NCI-H1930 (cell line): Measurements from ENCODE around the gene MEAF6.

Source experiments
- DNase-seq, 2 experiments: peaks; one replicate each; lab custom pipeline; 2025; lab: John Stamatoyannopoulos, UW

MEAF6 gene

DNA sequence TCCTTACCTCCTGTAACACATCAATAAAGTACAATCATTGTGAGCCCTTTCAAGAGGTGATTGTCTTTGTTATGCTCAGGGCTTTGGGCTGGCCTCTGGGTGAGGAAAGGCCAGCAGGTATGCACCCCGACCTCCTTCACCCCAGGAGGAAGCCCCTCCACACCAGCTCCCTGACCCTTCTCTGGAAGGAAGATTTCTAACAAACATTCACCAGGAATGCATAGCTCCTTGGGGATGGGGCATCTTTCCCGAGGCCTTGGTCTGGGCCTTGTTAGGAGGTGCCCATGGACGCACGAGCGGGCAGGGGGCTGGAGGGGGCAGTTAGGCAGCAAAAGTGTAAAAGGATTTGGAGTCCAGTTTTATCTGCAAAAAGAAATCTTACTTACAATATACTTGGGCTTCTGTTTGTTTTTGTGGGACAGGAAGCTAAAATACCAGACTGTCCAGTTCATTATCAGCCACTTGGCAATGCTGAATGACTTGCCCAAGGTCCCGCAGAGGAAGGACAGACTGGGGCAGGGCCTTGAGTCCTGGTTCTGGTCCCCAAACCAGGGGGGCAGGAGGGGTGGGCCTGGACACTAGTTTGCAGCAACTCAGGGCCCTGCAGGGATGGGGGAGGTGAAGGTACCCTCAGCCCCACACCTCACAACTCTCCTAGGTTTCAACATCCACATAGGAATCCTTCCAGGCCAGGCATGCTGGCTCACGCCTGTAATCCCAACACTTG lies 30.1 kb downstream of the MEAF6 start:
- no peak for DNase-seq

DNA sequence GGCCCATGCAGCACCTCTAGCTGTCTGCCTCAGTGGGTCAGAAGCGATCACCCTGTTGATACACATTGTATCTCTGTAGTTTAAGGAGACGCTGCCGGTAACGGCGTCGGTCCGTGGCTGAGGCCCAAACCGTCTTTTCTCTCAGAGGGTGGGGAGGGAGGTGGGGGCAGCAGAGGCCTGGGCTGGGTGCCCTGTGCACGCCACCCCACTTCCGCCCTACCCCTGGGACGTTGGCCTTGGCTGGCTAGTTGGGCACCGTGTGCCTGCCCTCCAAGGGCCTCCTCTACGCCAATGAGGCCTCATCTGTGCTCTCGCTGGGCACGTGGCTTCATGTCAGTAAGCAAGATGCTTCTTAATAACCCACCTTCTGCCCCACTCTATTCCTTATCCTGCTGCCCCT lies 30.8 kb downstream of the MEAF6 start:
- DNase-seq, result no peak

DNA sequence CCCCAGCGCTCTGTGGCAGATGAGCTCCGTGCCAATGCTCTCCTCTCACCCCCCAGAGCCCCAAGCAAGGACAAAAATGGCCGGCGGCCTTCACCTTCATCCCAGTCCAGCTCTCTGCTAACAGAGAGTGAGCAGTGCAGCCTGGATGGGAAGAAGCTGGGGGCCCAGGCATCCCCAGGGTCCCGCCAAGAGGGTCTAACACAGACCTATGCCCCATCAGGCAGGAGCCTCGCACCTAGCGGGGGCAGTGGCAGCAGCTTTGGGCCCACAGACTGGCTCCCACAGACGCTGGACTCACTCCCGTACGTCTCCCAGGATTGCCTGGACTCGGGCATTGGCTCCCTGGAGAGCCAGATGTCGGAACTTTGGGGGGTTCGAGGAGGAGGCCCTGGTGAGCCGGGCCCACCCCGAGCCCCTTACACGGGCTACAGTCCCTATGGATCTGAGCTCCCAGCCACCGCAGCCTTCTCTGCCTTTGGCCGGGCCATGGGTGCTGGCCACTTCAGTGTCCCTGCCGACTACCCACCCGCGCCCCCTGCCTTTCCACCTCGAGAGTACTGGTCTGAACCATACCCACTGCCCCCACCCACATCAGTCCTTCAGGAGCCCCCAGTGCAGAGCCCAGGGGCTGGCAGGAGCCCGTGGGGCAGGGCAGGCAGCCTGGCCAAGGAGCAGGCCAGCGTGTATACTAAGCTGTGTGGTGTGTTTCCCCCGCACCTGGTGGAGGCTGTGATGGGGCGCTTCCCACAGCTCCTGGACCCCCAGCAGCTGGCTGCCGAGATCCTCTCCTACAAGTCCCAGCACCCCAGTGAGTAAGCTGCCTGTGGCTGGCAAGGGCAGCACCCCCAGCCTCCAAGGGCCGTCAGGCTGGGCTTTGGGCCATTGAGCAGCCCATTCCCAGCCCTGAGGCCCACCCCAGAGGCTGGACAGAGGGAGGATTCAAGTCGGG lies 31.5 kb downstream of the MEAF6 start:
- DNase-seq, result no peak

DNA sequence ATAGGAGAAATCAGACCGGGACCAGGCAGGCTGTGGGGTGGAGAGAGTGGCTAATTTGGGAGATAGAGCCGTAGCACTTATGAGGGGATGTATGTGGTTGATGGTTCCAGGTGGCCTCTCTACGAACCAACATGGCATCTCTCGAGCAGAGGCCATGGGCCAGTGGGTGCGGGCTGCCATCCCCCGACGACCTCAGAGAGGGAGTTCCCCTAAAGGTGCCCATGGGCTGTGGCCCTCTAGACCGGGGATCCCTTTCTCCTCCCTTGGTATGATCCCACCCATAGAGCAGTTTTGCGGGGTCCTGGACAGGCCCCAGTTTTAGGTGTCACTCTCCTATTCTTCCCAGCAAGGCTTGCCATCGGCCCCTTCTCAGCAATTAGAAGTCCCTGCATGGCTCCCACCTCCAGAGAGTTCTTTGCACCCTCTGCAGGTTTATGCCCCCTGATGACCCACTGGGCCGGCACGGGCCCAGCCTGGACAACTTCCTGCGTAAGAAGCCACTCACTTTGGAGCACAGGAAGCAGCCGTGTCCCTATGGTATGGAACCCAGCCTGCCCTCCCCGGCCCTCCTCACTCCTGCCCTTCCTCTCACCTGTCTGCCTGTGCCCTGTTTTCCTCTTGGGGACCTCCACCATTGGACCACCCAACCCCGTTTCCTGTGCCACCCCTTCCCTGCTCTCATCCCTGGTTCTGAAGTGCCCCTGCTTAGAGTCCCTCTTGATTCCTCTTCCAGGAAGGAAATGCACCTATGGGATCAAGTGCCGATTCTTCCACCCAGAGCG lies 32.4 kb downstream of the MEAF6 start:
- DNase-seq, result no peak

DNA sequence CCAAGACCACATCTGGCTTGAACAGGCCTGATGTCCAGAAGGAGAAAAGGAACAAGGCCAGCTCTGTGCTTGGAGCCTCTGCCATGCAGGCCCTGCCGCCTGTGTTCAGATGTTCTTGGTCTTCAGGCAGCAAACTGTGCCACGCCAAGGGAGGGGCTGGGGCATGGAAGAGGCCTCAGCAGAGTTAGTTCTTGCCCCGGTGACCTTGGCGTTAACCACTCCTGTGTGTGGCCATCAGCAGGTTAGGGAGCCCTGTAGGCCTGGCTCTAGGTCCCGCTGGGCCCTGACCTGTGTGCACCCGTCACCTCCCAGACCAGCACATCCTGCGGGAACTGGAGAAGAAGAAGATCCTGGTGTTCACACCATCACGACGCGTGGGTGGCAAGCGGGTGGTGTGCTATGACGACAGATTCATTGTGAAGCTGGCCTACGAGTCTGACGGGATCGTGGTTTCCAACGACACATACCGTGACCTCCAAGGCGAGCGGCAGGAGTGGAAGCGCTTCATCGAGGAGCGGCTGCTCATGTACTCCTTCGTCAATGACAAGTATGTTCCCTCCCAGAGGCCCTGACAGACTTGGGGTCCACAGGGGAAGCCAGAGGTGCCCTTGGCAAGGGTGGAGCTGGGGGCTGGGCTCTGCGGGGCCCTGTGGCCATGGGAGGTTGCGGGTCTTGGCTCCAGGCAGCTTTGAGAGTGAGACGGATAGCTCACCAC lies 33.1 kb downstream of the MEAF6 start:
- no peak for DNase-seq

DNA sequence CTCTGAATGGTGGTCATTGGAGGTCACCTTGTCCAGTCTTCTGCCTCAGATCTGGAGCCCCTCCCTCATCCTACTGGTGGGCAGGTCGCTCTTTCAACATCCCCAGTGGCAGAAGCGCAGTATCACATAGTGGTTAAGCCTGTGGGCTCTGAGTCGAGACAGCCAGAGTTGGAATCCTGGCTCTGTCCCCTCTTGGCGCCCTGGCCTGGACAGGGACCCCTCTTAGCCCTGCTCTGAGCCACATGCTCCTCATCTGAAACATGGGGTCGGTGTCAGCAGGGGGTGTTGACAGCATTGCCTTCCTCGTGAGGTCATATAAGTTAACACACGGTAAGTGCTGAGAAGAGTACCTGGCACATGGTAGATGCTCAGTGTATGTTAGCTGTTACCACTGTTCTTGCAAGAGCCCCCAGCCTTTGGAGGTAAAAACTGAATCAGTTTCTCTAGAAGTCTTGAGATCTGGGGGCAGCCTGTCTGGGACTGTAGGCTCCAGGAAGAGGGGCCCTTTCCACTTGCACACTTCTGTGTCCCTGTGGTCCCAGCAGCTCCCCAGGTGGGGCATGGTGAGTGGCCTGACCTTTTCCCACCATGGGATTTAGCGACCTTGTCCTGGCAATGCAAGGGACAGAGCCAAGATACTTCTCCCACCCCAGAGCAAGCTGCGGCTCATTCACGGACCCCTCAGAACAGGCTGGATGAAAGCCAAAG lies 33.8 kb downstream of the MEAF6 start:
- DNase-seq, result no peak

DNA sequence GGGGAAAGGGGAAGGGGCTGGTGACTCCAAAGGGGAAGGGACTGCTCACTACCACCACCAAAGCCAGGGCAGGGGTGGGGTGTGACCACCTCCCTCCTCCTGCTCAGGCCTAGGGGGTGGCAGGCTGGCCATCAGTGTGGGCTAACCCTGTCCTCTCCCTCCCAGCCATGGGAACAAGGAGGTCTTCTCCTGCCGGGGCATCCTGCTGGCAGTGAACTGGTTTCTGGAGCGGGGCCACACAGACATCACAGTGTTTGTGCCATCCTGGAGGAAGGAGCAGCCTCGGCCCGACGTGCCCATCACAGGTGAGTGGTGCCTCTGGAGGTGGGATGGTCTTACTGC lies 34.5 kb downstream of the MEAF6 start:
- no peak for DNase-seq

DNA sequence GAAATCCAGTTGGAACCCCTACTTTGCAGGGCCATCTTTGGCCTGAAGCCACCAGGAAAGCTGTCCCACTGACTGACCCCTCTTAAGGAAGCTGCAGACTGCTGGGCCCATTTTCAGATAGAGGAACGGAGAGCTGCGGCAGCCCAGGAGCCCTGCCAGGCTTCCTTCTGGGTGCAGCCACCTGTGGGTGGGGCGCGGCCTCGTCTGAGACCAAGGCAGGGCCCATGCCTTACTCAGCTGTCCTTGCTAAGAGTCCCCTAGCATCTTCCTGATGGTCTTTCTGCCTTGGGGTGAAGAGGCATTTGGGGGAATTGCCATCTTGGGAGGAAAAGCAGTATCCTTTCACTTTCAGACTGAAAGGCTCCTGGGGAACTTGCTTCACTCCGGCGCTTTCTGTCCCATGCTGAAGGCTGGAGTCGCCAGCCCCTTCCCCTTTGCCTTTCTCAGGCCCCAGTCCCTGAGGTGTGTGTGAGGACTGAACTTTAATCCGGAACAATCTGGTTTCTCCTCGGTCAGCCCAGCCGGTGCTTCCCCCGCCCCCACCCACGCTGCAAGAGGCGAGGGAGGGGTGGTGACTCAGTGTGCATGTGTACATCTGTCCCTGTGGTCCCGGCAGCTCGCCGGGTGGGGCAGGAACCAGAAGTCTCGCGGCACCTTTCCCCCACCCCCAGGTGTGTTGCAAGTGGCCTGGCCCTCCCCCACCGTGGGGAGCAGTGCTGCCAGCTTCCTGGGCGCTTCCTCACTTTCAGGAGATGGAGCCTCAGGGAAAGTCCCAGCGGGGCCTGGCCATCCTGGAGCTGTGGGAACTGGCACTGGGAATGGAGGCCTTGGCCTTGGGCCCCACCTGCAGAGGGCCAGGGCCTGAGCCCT lies 35.1 kb downstream of the MEAF6 start:
- no peak for DNase-seq

DNA sequence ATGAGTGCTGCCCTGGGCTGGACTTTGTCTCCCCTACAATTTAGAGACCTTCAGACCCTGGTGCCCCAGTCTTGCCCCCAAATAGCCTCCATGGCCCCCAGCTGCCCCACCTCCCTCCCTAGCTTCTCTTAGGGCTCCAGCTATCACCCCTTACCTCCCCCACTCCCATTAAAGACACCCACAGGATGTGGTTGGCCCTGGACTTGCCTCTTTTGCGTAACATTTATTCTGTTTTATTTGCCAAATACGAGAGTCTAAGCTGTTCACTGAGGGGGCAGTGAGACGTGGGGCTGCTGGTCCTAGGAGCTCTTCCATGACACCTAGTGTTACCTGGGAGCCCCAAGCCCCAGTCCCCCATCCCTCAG lies 35.7 kb downstream of the MEAF6 start:
- DNase-seq, result no peak

DNA sequence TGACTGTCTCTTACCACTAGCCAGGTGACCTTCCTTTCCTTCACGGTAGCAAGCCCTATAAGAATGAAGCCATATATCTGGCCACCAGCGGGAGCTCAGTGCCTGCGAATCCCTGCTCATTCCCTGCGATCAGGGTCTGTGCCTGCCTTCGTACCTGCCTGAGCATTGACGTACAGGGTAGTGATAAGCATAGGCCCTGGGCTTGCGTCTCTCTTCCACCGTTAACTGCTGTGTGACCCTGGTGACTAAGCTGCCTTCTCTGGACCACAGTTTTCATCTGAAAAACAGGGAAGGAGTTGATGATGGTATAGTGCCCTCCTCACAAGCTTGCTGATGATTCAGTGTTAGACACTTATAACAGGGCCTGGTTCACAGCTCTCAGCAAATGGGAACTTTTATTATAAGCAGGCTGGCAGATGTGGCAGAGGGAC lies 36.1 kb downstream of the MEAF6 start:
- no peak for DNase-seq

DNA sequence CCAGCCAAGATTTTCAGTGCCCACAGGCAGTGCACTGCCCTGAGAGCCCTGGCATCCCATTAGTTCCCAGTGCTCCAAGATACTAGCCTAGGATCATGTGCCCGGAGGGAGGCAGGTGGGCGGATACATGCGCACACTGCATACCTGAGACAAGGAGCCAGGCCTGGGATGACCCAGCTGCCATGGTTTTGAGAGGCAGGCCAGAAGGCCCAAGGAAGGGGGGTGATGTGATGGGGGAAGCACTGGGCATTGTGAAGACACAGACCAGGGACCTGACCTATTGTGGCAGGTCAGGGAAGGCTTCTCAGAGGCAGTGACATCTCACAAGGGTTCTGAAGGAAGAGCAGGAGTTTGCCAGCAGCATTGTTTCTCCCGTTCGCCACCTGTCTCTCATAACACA lies 36.6 kb downstream of the MEAF6 start:
- no peak for DNase-seq

DNA sequence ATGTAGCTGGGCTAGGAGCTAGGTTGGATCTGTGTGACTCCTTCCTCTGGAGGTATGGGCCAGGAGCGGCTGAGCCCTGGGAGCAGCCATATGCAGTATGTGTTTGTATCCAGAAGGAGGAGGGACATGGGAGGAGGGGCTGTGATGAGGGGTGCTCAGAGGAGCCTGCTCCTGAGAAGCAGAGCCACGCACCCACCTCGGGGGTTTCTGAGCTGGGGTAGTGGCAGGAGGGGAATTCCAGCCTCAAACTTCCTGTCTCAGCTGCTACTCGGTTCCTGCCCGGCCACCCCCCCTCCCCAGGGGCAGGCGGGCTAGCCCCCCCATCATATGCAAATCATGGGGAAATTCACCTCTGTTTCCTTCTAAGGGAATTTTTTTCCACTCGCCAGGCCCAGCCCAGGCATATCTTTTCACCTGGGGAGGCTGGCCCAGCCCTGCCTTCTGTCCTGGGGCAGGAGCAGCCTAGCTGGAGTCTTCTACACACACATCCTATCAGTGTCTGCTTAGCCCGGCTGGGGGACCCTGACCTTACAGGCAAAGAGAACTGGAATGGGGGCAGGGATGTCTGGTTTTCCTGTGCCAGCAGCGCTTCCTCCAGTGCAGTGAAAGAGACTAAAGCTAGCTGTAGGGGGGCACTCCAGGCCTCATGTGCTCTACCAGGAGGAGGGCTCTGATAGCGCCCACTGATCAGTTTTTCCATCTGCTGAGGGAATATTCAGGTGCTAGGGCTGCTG lies 37.2 kb downstream of the MEAF6 start:
- no peak for DNase-seq

DNA sequence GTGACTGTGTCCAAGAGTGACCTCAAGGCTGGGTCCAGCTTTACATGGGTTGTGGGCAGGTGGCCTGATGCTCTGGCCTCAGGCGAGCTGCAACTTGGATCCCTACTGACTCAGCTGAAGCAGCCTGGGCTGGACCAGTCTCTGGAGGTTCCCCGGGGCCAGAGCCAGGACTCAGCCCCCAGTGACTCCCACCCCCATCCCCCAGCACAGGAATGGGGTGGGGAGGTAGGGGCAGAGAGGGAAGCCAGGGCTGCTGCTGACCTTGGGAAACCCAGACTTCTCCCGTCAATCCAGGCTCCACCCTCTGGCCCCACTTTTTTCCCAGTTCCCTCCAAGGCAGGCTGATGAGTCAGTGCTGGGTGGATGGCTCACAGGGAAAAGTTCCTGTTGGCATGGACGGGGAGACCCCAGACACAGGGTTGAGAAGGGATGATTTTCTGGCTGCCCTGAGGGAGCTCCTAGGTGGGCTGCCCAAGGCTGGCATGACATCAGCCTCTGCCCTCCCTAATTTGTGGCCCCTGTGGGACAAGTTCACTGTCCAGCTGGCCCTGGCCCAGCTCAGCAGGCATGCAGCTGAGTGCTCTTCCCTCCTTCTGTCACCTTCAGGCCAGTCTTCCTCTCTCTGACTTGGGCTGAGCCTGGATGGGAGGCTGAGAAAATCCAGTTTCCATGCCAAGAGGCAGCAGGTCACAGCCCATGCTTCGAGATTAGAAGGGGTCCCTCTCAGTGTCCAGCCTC lies 37.9 kb downstream of the MEAF6 start:
- DNase-seq, result no peak

DNA sequence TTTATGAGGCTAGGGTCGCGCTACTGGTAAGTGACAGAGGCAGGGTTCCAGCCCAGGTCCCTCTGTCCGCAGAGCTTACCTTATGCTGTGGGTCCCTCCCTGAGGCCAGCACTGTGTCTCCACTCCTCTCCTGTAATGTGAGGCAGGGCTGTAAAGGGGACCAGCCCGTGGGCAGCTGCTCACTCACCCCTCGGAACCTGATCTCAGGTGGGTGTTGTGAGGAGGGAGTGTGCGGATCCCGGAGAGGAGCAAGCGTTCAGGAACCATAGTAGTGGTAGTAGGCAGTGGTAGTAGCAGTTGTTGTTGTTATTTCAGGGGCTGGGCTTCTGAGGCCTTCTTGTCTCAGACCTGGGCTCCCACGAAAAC lies 38.5 kb downstream of the MEAF6 start:
- no peak for DNase-seq

DNA sequence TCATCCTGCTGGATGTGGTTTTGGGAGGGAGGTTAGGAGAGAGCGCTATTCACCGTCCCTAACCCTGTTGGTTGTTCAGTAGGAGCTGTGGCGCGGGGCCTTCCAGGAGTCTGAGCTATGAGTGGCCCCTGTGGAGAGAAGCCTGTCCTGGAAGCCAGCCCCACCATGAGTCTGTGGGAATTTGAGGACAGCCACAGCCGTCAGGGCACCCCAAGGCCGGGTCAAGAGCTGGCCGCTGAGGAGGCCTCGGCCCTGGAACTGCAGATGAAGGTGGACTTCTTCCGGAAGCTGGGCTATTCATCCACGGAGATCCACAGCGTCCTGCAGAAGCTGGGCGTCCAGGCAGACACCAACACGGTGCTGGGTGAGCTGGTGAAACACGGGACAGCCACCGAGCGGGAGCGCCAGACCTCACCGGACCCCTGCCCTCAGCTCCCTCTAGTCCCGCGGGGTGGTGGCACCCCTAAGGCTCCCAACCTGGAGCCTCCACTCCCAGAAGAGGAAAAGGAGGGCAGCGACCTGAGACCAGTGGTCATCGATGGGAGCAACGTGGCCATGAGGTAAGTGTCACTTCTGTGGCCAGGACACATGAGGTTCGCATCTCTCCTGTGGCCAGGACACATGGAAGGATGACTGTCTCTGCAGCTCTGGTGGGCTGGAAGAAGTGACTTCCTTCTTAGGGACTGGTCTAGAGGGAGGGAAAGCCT lies 39.0 kb downstream of the MEAF6 start:
- DNase-seq, result no peak

DNA sequence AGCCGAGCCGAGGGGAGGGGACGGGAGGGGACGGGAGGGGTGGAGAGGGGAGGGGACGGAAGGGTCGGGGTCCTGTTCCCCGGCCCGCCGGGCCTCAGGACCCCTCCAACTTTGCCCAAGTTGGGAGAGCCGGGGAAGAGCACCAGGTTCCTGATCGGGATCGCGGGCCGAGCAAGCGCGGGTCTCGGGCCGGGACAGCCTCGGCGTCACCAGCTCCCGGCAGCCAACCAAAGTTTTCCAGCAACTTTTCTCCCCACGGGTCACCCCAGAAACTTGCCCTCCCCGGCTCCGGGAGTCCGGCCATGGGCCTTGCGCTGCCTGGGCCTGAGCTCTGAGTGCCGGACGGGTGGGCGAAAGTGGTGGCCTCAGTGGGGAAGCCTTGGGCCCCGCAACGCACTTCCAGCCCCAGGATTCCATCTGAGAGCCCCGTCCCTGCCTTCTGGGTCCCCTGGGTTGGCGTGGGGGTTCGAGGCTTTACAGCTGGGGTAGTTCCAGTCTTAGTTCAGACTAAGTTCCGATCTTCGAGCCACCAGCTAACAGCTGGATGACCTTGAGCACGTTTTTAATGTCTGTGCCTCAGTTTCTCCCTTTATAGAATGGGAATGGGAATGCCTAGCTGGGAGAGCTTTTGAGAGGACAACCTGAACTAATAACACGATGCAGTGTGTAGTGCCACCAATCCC lies 39.7 kb downstream of the MEAF6 start:
- DNase-seq, result no peak

DNA sequence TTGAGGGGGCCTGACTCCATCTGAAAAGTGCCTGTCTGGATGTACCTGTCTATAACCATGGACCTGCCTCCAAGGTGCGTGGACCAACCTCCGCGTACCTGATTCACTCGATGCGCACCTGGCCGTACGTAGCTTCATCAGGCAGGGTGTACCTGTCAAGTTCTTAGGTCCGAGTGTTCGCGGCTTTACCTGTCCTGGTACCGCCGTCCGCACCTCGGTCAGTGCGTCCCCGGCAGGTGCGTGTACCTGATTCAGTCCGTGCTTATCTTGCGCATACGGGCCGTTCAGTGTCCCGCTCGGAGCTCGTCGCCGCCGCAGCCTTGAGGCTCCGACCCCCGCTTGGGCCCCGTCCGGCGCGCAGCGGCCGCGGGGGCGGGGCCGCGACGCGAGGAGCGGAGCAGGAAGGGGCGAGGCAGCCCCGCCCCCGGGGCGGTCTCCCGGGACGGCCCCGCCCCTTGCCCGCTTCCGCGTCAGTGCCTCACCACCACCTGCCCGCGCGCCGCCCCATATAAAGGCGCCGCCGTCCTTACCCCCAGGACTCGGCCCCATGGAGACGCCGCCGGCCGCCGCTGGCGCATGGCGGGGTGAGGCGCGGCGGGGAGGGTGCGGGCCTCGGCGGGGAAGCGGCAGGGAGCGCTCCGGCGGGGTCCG lies 40.4 kb downstream of the MEAF6 start, which contains the start of gene ZC3H12A:
TSS of gene ZC3H12A (plus strand) at position 535 of the 651 bp plus-strand sequence. CDS start 917 bp downstream, outside the sequence.
- peak; percentile 58 to 84 for DNase-seq
